ENCODE results near the gene KLHDC7A.
A peak's percentile ranks its signal among the peaks of the same experiment; 100 is the strongest.

The KLHDC7A gene

GRCh38 chr1:18480315-18481189, at the start of gene KLHDC7A:
Gene KLHDC7A (plus strand): TSS chr1:18480930. CDS start chr1:18480982, 52 bp downstream.
- DNase-seq, result peak; percentile 39
- no peak within 1 kb of the TSS for H3K4me3 ChIP-seq (ENCODE audit: low read depth, low read length)
- H3K9me3 ChIP-seq (ENCODE audit: severe bottlenecking), result no peaks in the 10 kb centered on the region

GRCh38 chr1:18434041-18434440, 46.7 kb upstream of the KLHDC7A start:
- Histone ChIP-seq H3K4me3 (ENCODE audit: low read depth, low read length) (no peak overlapping the region), H3K27ac (no peak overlapping the region), H3K9me3 (ENCODE audit: severe bottlenecking) (no peaks in the 10 kb centered on the region), H3K36me3 (no peaks in the 10 kb centered on the region), H3K27me3 (ENCODE audit: insufficient read depth, low read depth, severe bottlenecking) (no peaks in the 10 kb centered on the region)
- TF ChIP-seq CTCF (IDR thresholded peaks at IDR 0.05; ENCODE audit: low read depth, low read length), result no peak
- no peak for DNase-seq

More at GRCh38 chr1:18480315-18481189, at the start of gene KLHDC7A:
- no peaks in the 10 kb centered on the region for H3K27me3 ChIP-seq (ENCODE audit: insufficient read depth, low read depth, severe bottlenecking)
- TF ChIP-seq CTCF (IDR thresholded peaks at IDR 0.05; ENCODE audit: low read depth, low read length), result no peak
- H3K27ac ChIP-seq, result peak within 1 kb of the TSS; percentile 37; the same call in 1 of the 2 replicates
- H3K36me3 ChIP-seq, result no peaks in the 10 kb centered on the region

- peak overlapping the region; percentile 42 for H3K27ac ChIP-seq
- no peak overlapping the region for H3K4me3 ChIP-seq (ENCODE audit: low read depth, low read length)
- H3K9me3 ChIP-seq (ENCODE audit: severe bottlenecking), result no peaks in the 10 kb centered on the region
- H3K27me3 ChIP-seq (ENCODE audit: insufficient read depth, low read depth, severe bottlenecking), result no peaks in the 10 kb centered on the region
- H3K36me3 ChIP-seq, result no peaks in the 10 kb centered on the region
- DNase-seq, result no peak
- no peak for TF ChIP-seq CTCF (IDR thresholded peaks at IDR 0.05; ENCODE audit: low read depth, low read length)
These were observed 40.1 kb upstream of the KLHDC7A start for GRCh38 chr1:18440385-18441226.

- Histone ChIP-seq H3K27ac (no peak overlapping the region), H3K9me3 (ENCODE audit: severe bottlenecking) (no peaks in the 10 kb centered on the region), H3K27me3 (ENCODE audit: insufficient read depth, low read depth, severe bottlenecking) (no peaks in the 10 kb centered on the region), H3K4me3 (ENCODE audit: low read depth, low read length) (no peak overlapping the region), H3K36me3 (no peaks in the 10 kb centered on the region)
- DNase-seq, result no peak
- no peak for TF ChIP-seq CTCF (IDR thresholded peaks at IDR 0.05; ENCODE audit: low read depth, low read length)
These were observed 36.9 kb upstream of the KLHDC7A start for GRCh38 chr1:18443587-18444520.

GRCh38 chr1:18444563-18444962, 36.2 kb upstream of the KLHDC7A start:
- Histone ChIP-seq H3K36me3 (no peaks in the 10 kb centered on the region), H3K27me3 (ENCODE audit: insufficient read depth, low read depth, severe bottlenecking) (no peaks in the 10 kb centered on the region), H3K4me3 (ENCODE audit: low read depth, low read length) (no peak overlapping the region), H3K27ac (no peak overlapping the region), H3K9me3 (ENCODE audit: severe bottlenecking) (no peaks in the 10 kb centered on the region)
- TF ChIP-seq CTCF (IDR thresholded peaks at IDR 0.05; ENCODE audit: low read depth, low read length), result no peak
- DNase-seq, result no peak
